ENCODE measurements around the gene OXCT1.
"Not testable (repeated sequence)": the region's sequence is repeated elsewhere in the genome, so short reads cannot be mapped to it uniquely, and the experiment has no call there.

OXCT1 gene

DNA sequence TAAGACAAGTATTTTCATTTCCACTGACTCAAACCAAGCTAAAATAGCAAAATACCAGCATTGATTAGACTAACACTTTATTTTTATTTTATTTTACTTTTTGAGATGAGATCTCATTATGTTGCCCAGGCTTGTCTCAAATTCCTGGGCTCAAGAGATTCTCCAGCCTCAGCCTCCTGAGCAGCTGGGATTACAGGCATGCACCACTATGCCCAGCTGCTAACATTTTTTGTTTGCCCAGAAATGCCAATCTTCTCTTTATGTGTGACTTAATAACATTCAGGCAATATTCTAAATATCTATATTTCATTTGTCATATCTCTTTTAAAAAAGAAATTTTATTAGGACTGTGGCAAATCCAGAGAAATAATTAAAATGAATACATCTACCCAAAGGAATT lies 55.0 kb downstream of the OXCT1 start:
- Histone ChIP-seq H3K4me1 (ENCODE audit: insufficient read depth, poor library complexity, severe bottlenecking) (no peaks in the 10 kb centered on the region), H3K27ac (ENCODE audit: poor library complexity, severe bottlenecking) (no peak overlapping the region), H3K27me3 (ENCODE audit: insufficient read depth, poor library complexity, severe bottlenecking) (no peaks in the 10 kb centered on the region), H3K36me3 (ENCODE audit: low read depth) (0 out of 2 replicates have a peak, but pooled peaks cover 3% of the 10 kb centered on the region), H3K4me3 (ENCODE audit: severe bottlenecking) (no peak overlapping the region), H3K9me3 (ENCODE audit: severe bottlenecking) (no peaks in the 10 kb centered on the region)
- DNase-seq (ENCODE audit: low spot score) (no peak), ATAC-seq (ENCODE audit: low read depth) (no peak)
- TF ChIP-seq, protein P1, sequence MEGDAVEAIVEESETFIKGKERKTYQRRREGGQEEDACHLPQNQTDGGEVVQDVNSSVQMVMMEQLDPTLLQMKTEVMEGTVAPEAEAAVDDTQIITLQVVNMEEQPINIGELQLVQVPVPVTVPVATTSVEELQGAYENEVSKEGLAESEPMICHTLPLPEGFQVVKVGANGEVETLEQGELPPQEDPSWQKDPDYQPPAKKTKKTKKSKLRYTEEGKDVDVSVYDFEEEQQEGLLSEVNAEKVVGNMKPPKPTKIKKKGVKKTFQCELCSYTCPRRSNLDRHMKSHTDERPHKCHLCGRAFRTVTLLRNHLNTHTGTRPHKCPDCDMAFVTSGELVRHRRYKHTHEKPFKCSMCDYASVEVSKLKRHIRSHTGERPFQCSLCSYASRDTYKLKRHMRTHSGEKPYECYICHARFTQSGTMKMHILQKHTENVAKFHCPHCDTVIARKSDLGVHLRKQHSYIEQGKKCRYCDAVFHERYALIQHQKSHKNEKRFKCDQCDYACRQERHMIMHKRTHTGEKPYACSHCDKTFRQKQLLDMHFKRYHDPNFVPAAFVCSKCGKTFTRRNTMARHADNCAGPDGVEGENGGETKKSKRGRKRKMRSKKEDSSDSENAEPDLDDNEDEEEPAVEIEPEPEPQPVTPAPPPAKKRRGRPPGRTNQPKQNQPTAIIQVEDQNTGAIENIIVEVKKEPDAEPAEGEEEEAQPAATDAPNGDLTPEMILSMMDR (IDR thresholded peaks at IDR 0.05; ENCODE audit: poor library complexity, severe bottlenecking): no peak

DNA sequence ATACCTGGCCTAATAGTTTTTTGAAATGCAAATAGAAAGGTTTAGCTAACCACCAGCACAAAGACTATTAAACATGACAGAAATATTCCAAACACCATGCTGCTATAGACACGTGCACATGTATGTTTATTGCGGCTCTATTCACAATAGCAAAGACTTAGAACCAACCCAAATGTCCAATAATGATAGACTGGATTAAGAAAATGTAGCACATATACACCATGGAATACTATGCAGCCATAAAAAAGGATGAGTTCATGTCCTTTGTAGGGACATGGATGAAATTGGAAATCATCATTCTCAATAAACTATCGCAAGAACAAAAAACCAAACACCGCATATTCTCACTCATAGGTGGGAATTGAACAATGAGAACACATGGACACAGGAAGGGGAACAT lies 55.9 kb downstream of the OXCT1 start:
- ATAC-seq (ENCODE audit: low read depth): not testable (repeated sequence)

DNA sequence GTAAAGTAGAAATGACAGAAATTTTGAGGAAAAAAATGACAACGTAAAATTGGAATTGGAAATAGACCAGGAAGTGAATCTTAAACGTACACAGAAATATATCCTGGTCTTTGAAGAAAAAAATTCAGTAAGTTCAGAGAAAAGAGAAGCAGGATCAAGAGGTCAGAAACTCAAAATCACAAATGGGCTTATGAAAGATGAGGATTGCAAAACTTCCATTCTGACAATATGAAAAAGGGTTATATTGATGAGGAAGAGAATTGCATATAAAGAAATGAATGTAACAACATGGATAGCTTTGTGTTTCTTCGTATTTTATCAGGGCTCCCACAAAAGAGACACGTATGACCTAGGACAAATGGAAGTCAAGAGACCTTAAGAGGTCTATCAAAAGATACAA lies 58.1 kb downstream of the OXCT1 start:
- H3K36me3 ChIP-seq (ENCODE audit: low read depth): peaks cover 3% of the 10 kb centered on the region; the same call in 1 of the 2 replicates
- H3K9me3 ChIP-seq (ENCODE audit: severe bottlenecking): no peaks in the 10 kb centered on the region
- DNase-seq (ENCODE audit: low spot score) (no peak), ATAC-seq (ENCODE audit: low read depth) (no peak)
- H3K27me3 ChIP-seq (ENCODE audit: insufficient read depth, poor library complexity, severe bottlenecking): no peaks in the 10 kb centered on the region
- H3K4me1 ChIP-seq (ENCODE audit: insufficient read depth, poor library complexity, severe bottlenecking): no peaks in the 10 kb centered on the region
- H3K4me3 ChIP-seq (ENCODE audit: severe bottlenecking): no peak overlapping the region
- H3K27ac ChIP-seq (ENCODE audit: poor library complexity, severe bottlenecking): no peak overlapping the region
- TF ChIP-seq, protein P1 (IDR thresholded peaks at IDR 0.05; ENCODE audit: poor library complexity, severe bottlenecking): no peak

More for the DNA sequence above, 55.9 kb downstream of the OXCT1 start:
- not testable (repeated sequence) for H3K27ac ChIP-seq (ENCODE audit: poor library complexity, severe bottlenecking); H3K4me1 ChIP-seq (ENCODE audit: insufficient read depth, poor library complexity, severe bottlenecking); H3K4me3 ChIP-seq (ENCODE audit: severe bottlenecking); H3K36me3 ChIP-seq (ENCODE audit: low read depth); H3K9me3 ChIP-seq (ENCODE audit: severe bottlenecking); H3K27me3 ChIP-seq (ENCODE audit: insufficient read depth, poor library complexity, severe bottlenecking); DNase-seq (ENCODE audit: low spot score)

DNA sequence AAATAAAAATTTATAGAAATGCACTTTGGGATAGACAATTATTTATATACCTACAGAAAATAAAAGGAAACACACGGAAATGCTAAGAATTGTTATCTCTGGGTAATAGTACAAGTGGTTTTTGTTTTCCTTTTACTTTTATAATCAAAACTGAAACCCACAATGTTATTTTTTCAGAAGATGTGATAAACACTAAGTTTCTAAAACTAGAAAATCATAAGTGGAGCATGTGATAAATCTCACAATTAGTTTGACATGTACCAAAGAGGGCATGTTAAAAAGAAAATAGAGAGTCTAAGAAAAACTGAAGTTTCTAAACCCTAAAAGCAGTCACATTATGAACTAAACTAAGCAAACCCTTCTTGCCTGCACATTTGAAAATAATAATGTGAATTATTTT lies 61.1 kb downstream of the OXCT1 start:
- Histone ChIP-seq H3K36me3 (ENCODE audit: low read depth) (peaks cover 21% of the 10 kb centered on the region), H3K9me3 (ENCODE audit: severe bottlenecking) (no peaks in the 10 kb centered on the region), H3K27ac (ENCODE audit: poor library complexity, severe bottlenecking) (no peak overlapping the region), H3K27me3 (ENCODE audit: insufficient read depth, poor library complexity, severe bottlenecking) (no peaks in the 10 kb centered on the region), H3K4me3 (ENCODE audit: severe bottlenecking) (no peak overlapping the region), H3K4me1 (ENCODE audit: insufficient read depth, poor library complexity, severe bottlenecking) (no peaks in the 10 kb centered on the region)
- TF ChIP-seq, protein P1 (IDR thresholded peaks at IDR 0.05; ENCODE audit: poor library complexity, severe bottlenecking): no peak
- DNase-seq (ENCODE audit: low spot score): no peak
- no peak for ATAC-seq (ENCODE audit: low read depth)

DNA sequence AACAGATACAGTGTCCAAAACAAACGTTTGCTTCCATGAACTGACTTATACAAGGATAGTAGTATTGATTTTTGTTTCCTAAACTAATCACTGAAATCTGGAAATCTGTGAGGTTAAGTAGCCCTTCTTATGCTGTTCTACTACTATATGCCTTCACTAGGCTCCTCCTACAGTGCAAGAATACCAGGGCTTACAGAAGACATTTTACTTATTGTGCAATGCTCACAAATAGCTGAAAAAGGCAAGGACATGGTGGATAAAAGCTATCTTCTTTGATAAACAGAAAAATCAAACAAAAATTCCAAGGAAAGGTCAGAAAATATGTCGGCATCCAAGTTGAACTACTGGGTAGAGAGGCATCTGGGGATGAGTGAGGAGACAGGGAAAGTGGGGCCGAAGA lies 61.9 kb downstream of the OXCT1 start:
- TF ChIP-seq, protein P1 (IDR thresholded peaks at IDR 0.05; ENCODE audit: poor library complexity, severe bottlenecking): no peak
- ATAC-seq (ENCODE audit: low read depth): no peak
- no peaks in the 10 kb centered on the region for H3K27me3 ChIP-seq (ENCODE audit: insufficient read depth, poor library complexity, severe bottlenecking)

More for the DNA sequence above, 61.9 kb downstream of the OXCT1 start:
- no peaks in the 10 kb centered on the region for H3K4me1 ChIP-seq (ENCODE audit: insufficient read depth, poor library complexity, severe bottlenecking)
- H3K36me3 ChIP-seq (ENCODE audit: low read depth): peaks cover 29% of the 10 kb centered on the region
- H3K9me3 ChIP-seq (ENCODE audit: severe bottlenecking): no peaks in the 10 kb centered on the region
- no peak overlapping the region for H3K27ac ChIP-seq (ENCODE audit: poor library complexity, severe bottlenecking)
- DNase-seq (ENCODE audit: low spot score): no peak
- no peak overlapping the region for H3K4me3 ChIP-seq (ENCODE audit: severe bottlenecking)

Data from RWPE2 (cell line).